Measurements from ENCODE around the gene ADAMTS13. TPM values are rescaled to one million over a fixed set of nuclear protein-coding genes. Genes with fewer than 3 reads are reported as not detected.

The ADAMTS13 gene
- total RNA-seq, 1 donor from 2014 or later, result 2.4 TPM

DNA sequence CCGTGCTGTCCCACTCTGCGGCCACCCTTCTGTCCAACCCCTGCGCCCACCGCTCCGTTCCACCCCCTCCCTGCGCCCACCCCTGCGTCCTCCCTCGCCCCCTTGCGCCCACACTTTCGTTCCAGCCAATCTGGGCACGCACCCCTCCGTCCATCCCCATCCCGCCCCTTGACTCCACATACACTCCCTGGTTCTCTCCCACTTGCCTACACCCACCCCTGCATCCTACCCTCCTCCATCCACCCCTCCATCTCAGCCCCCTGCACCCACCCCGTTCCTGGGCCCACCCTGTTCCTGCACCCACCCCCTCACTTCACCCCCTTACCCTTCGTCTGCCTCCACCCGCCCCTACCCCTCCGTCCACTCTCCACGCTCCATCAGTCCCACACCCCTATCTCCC, 7.0 kb downstream of the ADAMTS13 start:
- DNase-seq (ENCODE audit: low spot score), result peak; percentile 46
- H4K20me1 ChIP-seq (ENCODE audit: low read depth), result no peaks in the 10 kb centered on the region
- Mint-ChIP-seq H3K27me3 (ENCODE audit: insufficient read depth, low read depth) (peaks cover 22% of the 10 kb centered on the region), H3K27ac (no peak overlapping the region), H3K4me1 (peaks cover 12% of the 10 kb centered on the region), H3K9me3 (no peaks in the 10 kb centered on the region), H3K4me3 (no peak overlapping the region), H3K36me3 (no peaks in the 10 kb centered on the region)
- H3K4me2 ChIP-seq, result peak overlapping the region; percentile 73
- H3K27me3 ChIP-seq, result peaks cover 36% of the 10 kb centered on the region
- TF ChIP-seq, protein P1, sequence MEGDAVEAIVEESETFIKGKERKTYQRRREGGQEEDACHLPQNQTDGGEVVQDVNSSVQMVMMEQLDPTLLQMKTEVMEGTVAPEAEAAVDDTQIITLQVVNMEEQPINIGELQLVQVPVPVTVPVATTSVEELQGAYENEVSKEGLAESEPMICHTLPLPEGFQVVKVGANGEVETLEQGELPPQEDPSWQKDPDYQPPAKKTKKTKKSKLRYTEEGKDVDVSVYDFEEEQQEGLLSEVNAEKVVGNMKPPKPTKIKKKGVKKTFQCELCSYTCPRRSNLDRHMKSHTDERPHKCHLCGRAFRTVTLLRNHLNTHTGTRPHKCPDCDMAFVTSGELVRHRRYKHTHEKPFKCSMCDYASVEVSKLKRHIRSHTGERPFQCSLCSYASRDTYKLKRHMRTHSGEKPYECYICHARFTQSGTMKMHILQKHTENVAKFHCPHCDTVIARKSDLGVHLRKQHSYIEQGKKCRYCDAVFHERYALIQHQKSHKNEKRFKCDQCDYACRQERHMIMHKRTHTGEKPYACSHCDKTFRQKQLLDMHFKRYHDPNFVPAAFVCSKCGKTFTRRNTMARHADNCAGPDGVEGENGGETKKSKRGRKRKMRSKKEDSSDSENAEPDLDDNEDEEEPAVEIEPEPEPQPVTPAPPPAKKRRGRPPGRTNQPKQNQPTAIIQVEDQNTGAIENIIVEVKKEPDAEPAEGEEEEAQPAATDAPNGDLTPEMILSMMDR (IDR thresholded peaks at IDR 0.05), result no peak
- TF ChIP-seq EZH2 (IDR thresholded peaks at IDR 0.05) (no peak), EZH2phosphoT487 (IDR thresholded peaks at IDR 0.05) (no peak)
- H2AFZ ChIP-seq (replicated peaks), result peak overlapping the region; percentile 83
- H3K4me1 ChIP-seq, result no peaks in the 10 kb centered on the region
- H3K4me3 ChIP-seq, result peak overlapping the region; percentile 42
- no peaks in the 10 kb centered on the region for H3K9me3 ChIP-seq (ENCODE audit: low read depth)
- no peak overlapping the region for H3K9ac ChIP-seq
- H3F3A ChIP-seq (ENCODE audit: low read depth), result peaks cover 15% of the 10 kb centered on the region
- H3K36me3 ChIP-seq, result no peaks in the 10 kb centered on the region
- no peak overlapping the region for H3K27ac ChIP-seq
- H3K79me2 ChIP-seq (ENCODE audit: low read depth), result no peaks in the 10 kb centered on the region

DNA sequence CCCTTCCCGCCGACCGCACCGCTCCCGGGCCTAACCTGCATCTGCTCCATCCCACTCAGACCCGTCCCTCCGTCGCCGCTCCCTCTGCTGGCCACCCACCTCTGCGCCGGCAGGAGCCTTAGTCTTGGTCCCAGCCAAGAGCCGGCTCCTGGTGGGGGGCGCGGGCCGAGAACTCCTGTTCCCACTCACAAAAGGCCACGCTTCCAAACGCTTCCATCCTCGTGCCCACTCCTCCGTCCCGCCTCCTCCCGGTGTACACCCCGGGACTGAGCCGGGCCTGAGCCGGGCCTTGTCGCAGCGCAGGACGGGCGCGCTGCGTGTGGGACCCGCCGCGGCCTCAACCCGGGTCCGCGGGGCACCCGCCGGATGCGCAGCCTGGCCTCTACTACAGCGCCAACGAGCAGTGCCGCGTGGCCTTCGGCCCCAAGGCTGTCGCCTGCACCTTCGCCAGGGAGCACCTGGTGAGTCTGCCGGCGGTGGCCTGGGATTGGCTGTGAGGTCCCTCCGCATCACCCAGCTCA, 7.5 kb downstream of the ADAMTS13 start:
- Histone ChIP-seq H3F3A (ENCODE audit: low read depth) (peaks cover 15% of the 10 kb centered on the region), H3K4me1 (no peaks in the 10 kb centered on the region), H3K9me3 (ENCODE audit: low read depth) (no peaks in the 10 kb centered on the region), H2AFZ (replicated peaks) (peak overlapping the region; percentile 83), H4K20me1 (ENCODE audit: low read depth) (no peaks in the 10 kb centered on the region), H3K36me3 (no peaks in the 10 kb centered on the region), H3K27ac (no peak overlapping the region), H3K79me2 (ENCODE audit: low read depth) (no peaks in the 10 kb centered on the region), H3K27me3 (peaks cover 36% of the 10 kb centered on the region), H3K9ac (no peak overlapping the region), H3K4me3 (peak overlapping the region; percentile 42), H3K4me2 (peak overlapping the region; percentile 73)
- peaks cover 12% of the 10 kb centered on the region for H3K4me1 Mint-ChIP-seq
- no peak overlapping the region for H3K4me3 Mint-ChIP-seq
- H3K27me3 Mint-ChIP-seq (ENCODE audit: insufficient read depth, low read depth), result peaks cover 22% of the 10 kb centered on the region
- no peaks in the 10 kb centered on the region for H3K36me3 Mint-ChIP-seq
- peak; percentile 83 for DNase-seq (ENCODE audit: low spot score)
- H3K9me3 Mint-ChIP-seq, result no peaks in the 10 kb centered on the region
- peak; percentile 45 for TF ChIP-seq EZH2 (IDR thresholded peaks at IDR 0.05)
- TF ChIP-seq EZH2phosphoT487 (IDR thresholded peaks at IDR 0.05), result no peak
- TF ChIP-seq, protein P1 (IDR thresholded peaks at IDR 0.05), result peak; percentile 66
- H3K27ac Mint-ChIP-seq, result no peak overlapping the region

DNA sequence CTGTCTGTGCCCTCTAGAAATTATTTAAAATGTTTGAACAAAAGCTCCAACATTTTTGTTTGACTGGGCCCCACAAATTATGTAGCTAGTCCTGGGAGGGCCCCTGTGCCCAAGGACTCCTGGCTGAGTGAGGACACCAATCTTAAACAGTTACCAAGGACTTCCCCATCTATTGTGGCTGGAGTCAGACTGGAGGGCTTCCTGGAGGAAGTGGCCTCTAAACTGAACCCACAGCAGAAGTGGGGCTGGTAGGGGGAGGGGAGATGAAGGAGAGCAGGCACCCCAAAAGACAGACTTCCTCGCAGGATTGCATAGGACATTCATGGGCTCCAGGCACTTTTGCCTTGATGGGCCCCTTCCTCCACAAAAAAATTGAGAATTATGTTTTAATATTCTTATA, 8.1 kb downstream of the ADAMTS13 start:
- peaks cover 12% of the 10 kb centered on the region for H3K4me1 Mint-ChIP-seq
- Histone ChIP-seq H3K27ac (no peak overlapping the region), H2AFZ (replicated peaks) (no peak overlapping the region), H3K27me3 (peaks cover 36% of the 10 kb centered on the region), H3K4me2 (no peak overlapping the region), H3K36me3 (no peaks in the 10 kb centered on the region), H3F3A (ENCODE audit: low read depth) (peaks cover 15% of the 10 kb centered on the region), H3K79me2 (ENCODE audit: low read depth) (no peaks in the 10 kb centered on the region), H3K4me3 (no peak overlapping the region), H3K4me1 (no peaks in the 10 kb centered on the region), H4K20me1 (ENCODE audit: low read depth) (no peaks in the 10 kb centered on the region), H3K9me3 (ENCODE audit: low read depth) (no peaks in the 10 kb centered on the region), H3K9ac (no peak overlapping the region)
- no peak for DNase-seq (ENCODE audit: low spot score)
- no peaks in the 10 kb centered on the region for H3K36me3 Mint-ChIP-seq
- no peaks in the 10 kb centered on the region for H3K9me3 Mint-ChIP-seq
- H3K27me3 Mint-ChIP-seq (ENCODE audit: insufficient read depth, low read depth), result peaks cover 24% of the 10 kb centered on the region
- no peak for TF ChIP-seq EZH2phosphoT487 (IDR thresholded peaks at IDR 0.05)
- no peak for TF ChIP-seq EZH2 (IDR thresholded peaks at IDR 0.05)
- TF ChIP-seq, protein P1 (IDR thresholded peaks at IDR 0.05), result no peak
- H3K4me3 Mint-ChIP-seq, result peak overlapping the region; percentile 48
- no peak overlapping the region for H3K27ac Mint-ChIP-seq
